Right lobe of liver (tissue), 6 donors: ENCODE results near the gene NOC3L. TPM values are rescaled to one million over a fixed set of nuclear protein-coding genes. Genes with fewer than 3 reads are reported as not detected.

Experiments used
- ATAC-seq, 4 donors: fragments of 200-7000 bp; cut with Tn5 transposase; one replicate each; pipeline ENCODE4 v1.9.1; 2020; ENCODE audit warnings: mild to moderate bottlenecking in 4 of 4, moderate library complexity in 4 of 4
- DNase-seq, 3 donors: peaks; one replicate each; pipeline ENCODE4 v3.0.0-alpha.2; 2020
- H3K27ac ChIP-seq, 3 donors: fragments of 200-600 bp; one replicate each; pipeline ENCODE4 v1.8.0; 2022
- H3K27me3 ChIP-seq, 2 donors: fragments of 200-600 bp; one replicate each; pipeline ENCODE4 v1.8.0; 2022
- H3K36me3 ChIP-seq, 4 donors: fragments of 200-600 bp; sonication (generic) in 1 of 4; one replicate each; pipeline versions ENCODE4 v1.5.1 to v1.8.0; 2017 to 2022; ENCODE audit warnings: control low read depth in 1 of 4
- H3K4me1 ChIP-seq, 4 donors: fragments of 200-600 bp; sonication (generic) in 1 of 4; one replicate each; pipeline versions ENCODE4 v1.5.1 to v1.8.0; 2017 to 2022; ENCODE audit warnings: control low read depth in 1 of 4
- H3K4me3 ChIP-seq, 3 donors: fragments of 200-600 bp; one replicate each; pipeline ENCODE4 v1.8.0; 2022
- H3K9me3 ChIP-seq, 4 donors: fragments of 200-600 bp; sonication (generic) in 1 of 4; one replicate each; pipeline versions ENCODE4 v1.5.1 to v1.8.0; 2017 to 2022; ENCODE audit warnings: control low read depth in 1 of 4
- POLR2A ChIP-seq: fragments of 450-650 bp; IDR thresholded peaks from one replicate; pipeline ENCODE4 v1.6.1; 2017; ENCODE audit warnings: antibody characterized with exemption, mild to moderate bottlenecking
- WGBS: methylation state at CpG from one replicate; pipeline ENCODE4 v1.1.6; 2018; ENCODE audit warnings: low coverage, low lambda C conversion rate; ENCODE audit not compliant: insufficient coverage; ENCODE audit errors: missing lambda C conversion rate; 5-methylcytosine and 5-hydroxymethylcytosine counted together
- intact Hi-C, 2 donors: fragments of 100-400 bp; cut with DNase I; formaldehyde crosslinking; loops; one replicate each; pipeline versions ENCODE4 v1.11.2 to v1.14.1; 2022
- total RNA-seq, 6 experiments: library from RNA; depleted of rRNA in 2 of 6; stranded (reverse); fragments of >200 nt in 2 of 6; fragmentation: NEBNext Ultra II Directional in 3 of 6; extraction: Animal tissue kit (Norgen Biotek cat#: 25700) in 3 of 6; gene quantifications; one replicate each; pipeline versions ENCODE4 v1.1.0 to v1.2.4, GENCODE V29; 2016 to 2023
- TF ChIP-seq, protein P1 (sequence below), 4 donors: fragments of 200-600 bp in 3 of 4; fragments of 450-650 bp in 1 of 4; IDR thresholded peaks; one replicate each; pipeline versions ENCODE4 v1.5.1 to v1.8.0; 2016 to 2022; ENCODE audit warnings: antibody characterized with exemption in 4 of 4, mild to moderate bottlenecking in 2 of 4
- donor health status: DM: no; HTN: yes; CAD: no.
- donor health status: DM: no; HTN: no; CAD: no.
- donor health status: DM: no; HTN: no; CAD: no.
- donor health status: DM: no; HTN: yes; CAD: no.
- donor health status: DM: no; HTN: yes; CAD: no.

Gene NOC3L
- total RNA-seq, 6 experiments from 2014 or later, result 6.2 to 11.2 (median 9.5) TPM

DNA sequence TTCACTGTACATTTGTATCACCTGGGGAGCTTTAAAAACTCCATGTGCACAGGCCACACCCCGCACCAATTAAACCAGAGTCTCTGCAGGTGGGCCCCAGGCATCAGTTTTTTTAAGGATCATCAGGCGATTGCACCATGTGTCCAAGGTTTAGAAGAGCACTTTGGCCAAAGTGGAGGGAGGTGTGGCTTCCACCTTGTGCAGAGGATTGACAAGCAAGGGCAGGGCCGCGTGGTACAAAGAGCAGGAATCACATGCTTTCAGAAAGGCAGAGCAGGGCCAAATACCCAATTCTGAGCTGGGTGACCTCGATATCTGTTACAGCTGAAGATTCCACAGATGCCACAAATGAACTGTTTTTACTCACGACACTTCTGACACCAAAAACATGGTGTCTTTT is 52.4 kb downstream of the NOC3L start:
- peaks cover 0 to 12% (median 4%) of the 10 kb centered on the region in 4 donors for H3K4me1 ChIP-seq
- H3K9me3 ChIP-seq, result no peaks in the 10 kb centered on the region
- no peak overlapping the region for H3K27ac ChIP-seq
- intact Hi-C loops, result no loop called here
- H3K4me3 ChIP-seq, result no peak overlapping the region
- no peaks in the 10 kb centered on the region for H3K36me3 ChIP-seq
- TF ChIP-seq, protein P1, sequence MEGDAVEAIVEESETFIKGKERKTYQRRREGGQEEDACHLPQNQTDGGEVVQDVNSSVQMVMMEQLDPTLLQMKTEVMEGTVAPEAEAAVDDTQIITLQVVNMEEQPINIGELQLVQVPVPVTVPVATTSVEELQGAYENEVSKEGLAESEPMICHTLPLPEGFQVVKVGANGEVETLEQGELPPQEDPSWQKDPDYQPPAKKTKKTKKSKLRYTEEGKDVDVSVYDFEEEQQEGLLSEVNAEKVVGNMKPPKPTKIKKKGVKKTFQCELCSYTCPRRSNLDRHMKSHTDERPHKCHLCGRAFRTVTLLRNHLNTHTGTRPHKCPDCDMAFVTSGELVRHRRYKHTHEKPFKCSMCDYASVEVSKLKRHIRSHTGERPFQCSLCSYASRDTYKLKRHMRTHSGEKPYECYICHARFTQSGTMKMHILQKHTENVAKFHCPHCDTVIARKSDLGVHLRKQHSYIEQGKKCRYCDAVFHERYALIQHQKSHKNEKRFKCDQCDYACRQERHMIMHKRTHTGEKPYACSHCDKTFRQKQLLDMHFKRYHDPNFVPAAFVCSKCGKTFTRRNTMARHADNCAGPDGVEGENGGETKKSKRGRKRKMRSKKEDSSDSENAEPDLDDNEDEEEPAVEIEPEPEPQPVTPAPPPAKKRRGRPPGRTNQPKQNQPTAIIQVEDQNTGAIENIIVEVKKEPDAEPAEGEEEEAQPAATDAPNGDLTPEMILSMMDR (IDR thresholded peaks at IDR 0.05), result no peak
- TF ChIP-seq POLR2A, result no peak
- no peaks in the 10 kb centered on the region for H3K27me3 ChIP-seq
- DNase-seq (peak; percentile 46 to 85 (median 83)), ATAC-seq (peak; percentile 88 to 94 (median 90))
- WGBS, result 43% methylated on average over 5 of the region's 6 CpGs

DNA sequence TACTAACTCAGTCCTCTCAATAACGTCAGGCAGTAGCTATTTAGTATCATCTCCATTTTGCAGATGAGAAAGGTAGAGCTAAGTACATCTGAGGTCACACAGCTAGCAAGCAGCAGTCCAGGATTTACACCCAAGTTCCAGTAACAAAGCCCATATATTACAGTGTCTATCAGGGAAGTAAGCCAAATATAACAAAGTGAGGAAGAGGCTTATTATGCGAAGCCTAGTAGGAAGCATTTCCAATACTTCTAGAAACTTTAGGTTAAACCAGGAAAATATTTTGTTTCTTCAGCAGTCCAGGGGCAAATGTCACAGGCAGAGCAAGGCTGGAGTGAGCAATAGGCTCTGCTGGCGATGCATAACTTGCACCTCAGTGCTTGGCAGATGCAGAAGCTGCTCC is 53.9 kb downstream of the NOC3L start:
- 75% methylated on average over 1 of the region's 3 CpGs for WGBS
- ATAC-seq (no peak), DNase-seq (no peak)
- no peak for TF ChIP-seq POLR2A
- TF ChIP-seq, protein P1 (IDR thresholded peaks at IDR 0.05), result no peak
- peaks cover 0 to 11% (median 0%) of the 10 kb centered on the region in 4 donors for H3K4me1 ChIP-seq
- no peak overlapping the region for H3K4me3 ChIP-seq
- H3K36me3 ChIP-seq, result no peaks in the 10 kb centered on the region
- H3K27ac ChIP-seq, result no peak overlapping the region
- H3K27me3 ChIP-seq, result no peaks in the 10 kb centered on the region
- intact Hi-C loops, result no loop called here
- no peaks in the 10 kb centered on the region for H3K9me3 ChIP-seq

DNA sequence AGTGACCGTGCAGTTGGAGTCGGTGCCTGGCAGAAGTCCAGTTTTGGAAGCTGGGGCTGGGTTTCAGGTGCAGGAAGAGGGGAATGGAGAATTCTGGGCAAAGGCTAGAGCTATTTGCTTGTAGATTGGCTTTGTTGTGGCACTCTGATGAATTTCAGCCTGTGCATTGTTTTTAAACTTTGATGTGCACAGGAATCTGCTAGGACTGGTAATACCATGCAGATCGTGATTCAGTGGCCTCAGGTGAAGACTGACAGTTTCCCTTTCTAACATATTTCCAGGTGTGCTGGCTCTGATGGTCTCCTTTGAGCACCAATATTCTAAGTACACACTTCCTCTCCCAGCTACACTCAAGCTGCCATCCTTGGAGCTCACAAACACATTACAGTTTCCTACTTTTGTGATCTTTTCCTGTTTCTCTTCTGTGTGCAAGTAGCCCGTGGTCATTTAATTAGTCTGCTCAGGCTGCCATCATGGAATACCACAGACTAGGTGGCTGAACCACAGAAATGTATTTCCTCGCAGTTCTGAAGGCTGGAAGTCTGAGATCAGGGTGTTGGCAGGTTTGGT is 55.6 kb downstream of the NOC3L start:
- H3K4me1 ChIP-seq, result peaks cover 0 to 12% (median 0%) of the 10 kb centered on the region in 4 donors
- H3K36me3 ChIP-seq, result no peaks in the 10 kb centered on the region
- H3K27ac ChIP-seq, result no peak overlapping the region
- no peak for ATAC-seq
- intact Hi-C loops, result no loop called here
- H3K27me3 ChIP-seq, result no peaks in the 10 kb centered on the region
- WGBS, result 36% methylated on average over 5 of the region's 5 CpGs
- H3K9me3 ChIP-seq, result no peaks in the 10 kb centered on the region
- DNase-seq, result no peak
- H3K4me3 ChIP-seq, result no peak overlapping the region
- TF ChIP-seq, protein P1 (IDR thresholded peaks at IDR 0.05), result no peak
- TF ChIP-seq POLR2A, result no peak

DNA sequence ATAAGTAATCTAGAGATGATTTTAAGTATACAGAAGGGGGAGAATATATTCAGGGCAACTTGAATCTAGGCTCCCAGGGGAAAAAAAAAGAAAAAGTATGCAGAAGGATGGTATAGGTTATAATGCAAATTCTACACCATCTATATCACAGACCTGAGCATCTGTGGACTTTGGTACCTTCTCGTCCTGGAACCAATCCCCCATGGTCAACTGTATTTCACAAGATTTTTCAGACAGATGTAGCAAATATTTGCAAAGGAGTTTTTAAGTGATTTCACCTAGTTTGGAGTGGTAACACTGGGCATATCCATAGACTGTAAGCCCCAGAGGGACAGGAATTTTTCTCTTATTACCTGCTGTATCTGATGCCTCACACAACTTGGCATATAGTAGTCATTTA is 58.8 kb downstream of the NOC3L start:
- H3K27me3 ChIP-seq, result no peaks in the 10 kb centered on the region
- 20% methylated on average over 1 of the region's 1 CpG for WGBS
- ATAC-seq (peak in 1 of 4 donors; percentile 40), DNase-seq (no peak)
- no peak for TF ChIP-seq POLR2A
- TF ChIP-seq, protein P1 (IDR thresholded peaks at IDR 0.05), result no peak
- no peaks in the 10 kb centered on the region for H3K36me3 ChIP-seq
- H3K27ac ChIP-seq, result no peak overlapping the region
- H3K9me3 ChIP-seq, result no peaks in the 10 kb centered on the region
- intact Hi-C loops, result no loop called here
- H3K4me1 ChIP-seq, result peaks cover 0 to 6% (median 0%) of the 10 kb centered on the region in 4 donors
- no peak overlapping the region for H3K4me3 ChIP-seq
